Measurements from ENCODE around the gene KATNB1.
A peak's percentile ranks its signal among the peaks of the same experiment; 100 is the strongest.

KATNB1 gene

DNA sequence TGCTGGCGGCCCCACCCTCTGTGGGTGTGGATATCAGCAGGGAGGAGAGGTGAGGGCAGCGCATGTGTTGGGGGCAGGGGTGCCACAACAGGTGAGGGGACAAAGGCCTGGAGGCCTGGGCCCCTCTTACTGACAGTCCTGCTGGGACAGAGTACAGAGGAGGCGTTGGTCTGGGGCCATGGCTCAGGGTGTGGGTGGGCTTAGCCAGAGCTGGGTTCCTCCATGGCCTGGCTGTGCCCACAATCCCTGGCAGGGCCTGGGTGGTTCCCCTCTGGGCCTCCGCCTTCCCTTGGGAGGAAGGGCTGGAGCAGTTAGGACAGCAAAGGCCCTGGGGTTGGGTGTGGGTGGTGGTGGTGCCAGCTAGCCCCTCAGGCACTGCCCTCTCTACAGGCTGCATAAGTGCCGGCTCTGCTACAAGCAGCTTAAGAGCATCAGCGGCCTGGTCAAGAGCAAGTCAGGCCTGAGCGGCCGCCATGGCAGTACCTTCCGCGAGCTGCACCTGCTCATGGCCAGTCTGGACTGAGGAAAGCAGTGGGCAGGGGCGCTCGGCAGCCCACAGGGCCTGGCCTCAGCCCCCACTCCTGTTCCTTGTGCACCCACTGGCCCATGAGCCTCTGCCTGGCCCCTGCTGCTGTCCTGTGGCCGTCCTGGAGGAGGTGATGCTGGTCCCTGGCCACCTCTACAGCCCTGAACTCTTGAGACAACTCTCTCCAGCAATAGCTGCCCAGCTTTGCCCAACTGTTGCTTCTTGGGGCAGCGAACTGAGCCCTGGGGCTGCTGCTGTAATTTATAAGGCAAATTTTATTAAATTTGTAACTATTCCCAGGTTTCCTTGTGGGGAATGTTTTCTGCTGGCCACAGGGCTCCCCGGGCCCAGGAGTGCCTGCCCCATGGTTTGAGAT, 21.1 kb downstream of the KATNB1 start:
- DNase-seq (ENCODE audit: low read depth): no peak

DNA sequence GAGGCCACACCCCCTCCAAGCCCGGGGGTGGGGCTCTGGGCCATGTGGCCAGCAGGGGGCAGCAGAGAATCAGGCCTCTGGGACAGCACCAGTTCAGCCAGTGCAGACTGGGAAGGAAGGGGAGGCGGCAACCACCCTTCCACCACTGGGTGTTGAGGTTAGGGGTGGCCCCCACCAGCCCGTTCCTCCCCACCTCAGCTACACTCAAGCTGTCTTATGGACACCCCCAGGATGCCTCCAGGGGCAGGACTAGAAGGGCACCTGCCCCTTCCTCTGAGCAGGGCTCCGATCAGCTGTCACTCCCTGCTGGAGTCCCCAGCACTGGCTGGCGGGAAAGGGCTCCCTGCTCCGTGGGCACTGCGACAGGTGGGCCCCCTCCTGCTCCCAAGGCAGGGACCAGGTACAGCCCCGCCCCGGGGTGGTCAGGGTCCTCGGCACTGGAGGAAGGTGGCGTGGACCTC, 21.8 kb downstream of the KATNB1 start:
- DNase-seq (ENCODE audit: low read depth): peak; percentile 62

DNA sequence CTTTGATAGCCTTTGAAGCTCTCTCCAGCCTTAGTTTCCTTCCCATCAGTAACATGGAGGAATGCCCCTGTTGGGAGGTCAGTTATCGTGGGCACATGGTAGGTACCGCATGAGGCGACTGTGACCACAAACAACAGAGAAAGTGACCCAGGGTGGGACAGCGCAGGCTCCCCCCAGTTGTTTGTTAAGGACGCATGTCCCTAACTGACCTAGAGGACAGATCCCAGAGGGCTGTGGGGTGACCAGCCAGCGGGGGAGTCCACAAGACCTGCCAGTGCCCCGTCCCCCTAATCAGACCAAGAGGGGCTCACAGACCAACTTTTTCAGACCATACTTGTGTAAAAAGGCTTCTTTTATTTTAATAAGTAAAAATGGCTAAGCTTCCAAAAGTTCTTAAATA, 22.3 kb downstream of the KATNB1 start:
- no peak for DNase-seq (ENCODE audit: low read depth)

DNA sequence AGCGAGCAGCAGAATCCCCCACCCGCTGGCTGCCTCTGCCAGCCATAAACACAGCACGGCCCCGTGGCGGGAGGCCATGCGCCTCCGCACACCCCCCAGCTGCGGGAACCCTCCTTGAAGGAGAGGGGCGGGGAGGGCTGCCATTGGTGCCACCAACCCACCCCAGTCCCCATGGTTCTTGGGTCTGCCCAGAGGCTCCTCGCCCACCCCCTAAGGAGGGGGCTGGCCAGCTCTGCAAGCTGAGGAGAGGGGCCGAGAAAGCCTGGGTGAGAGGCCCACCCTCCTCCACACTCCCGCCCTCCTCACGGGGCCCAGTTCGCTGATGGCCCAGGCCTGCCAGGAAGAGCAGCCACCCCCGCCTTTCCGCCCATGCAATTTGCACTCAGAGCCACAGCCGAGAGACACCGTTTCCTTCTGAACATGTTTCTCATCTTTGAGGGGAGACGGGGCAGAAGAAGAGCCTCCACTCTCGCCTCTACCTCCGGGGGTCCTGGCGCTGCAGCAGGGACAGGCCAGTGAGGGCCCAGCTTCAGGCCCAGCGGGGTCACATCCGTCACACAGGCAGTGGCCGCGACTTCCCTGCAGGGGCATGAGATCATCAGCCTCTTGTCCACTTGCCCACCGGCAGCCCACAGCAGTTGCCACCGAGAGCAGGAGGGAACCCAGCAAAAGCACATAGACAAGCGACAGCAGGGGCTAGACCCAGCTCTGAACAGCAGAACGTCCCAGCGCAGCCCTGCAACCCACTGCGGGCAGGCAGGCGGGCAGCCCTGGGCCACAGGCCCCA, 23.0 kb downstream of the KATNB1 start:
- DNase-seq (ENCODE audit: low read depth): no peak

- no peak for DNase-seq (ENCODE audit: low read depth)
These were observed 23.6 kb downstream of the KATNB1 start for GRCh38 chr16:57759131-57759530.

DNA sequence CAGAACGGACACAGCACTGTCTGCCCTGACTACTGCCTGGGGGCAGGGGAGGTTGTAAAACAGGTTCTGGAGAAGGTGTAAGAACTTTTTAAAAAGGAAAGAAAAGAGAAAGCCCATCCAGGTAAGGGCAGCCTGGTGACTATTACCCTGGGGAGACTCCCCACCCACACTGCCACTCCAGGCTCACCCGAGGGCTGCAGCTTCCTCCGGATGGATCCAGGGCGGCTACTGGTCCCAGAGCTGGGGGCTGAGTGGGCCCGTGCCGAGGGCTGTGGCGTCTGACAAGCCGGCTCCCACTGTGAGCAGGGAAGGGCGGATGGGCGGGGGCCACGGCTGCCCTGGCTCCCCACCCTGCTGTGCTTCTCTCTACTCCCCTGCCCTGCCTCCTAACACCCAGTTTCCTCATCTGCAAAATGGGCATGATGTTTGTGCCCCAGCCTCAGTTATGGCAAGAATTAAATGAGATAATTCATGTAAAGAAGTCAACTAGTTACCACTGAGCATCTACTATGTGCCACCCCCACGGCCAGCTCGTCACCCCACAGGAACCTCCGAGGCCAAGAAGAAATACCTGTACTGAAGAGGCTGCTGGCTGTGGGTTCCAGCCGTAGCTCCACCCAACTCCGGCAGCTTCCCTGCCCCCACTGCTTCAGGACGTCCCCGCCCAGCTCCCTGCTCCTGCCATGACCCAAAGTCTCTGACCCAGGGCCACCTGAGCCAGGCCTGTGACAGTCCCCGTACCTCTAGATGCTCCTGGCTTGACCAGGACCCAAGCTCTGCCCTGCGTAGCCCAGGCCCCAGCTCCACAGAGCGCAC, 24.2 kb downstream of the KATNB1 start:
- DNase-seq (ENCODE audit: low read depth): no peak

- no peak for DNase-seq (ENCODE audit: low read depth)
These were observed 25.0 kb downstream of the KATNB1 start for GRCh38 chr16:57760357-57761160.

GRCh38 chr16:57761301-57761700, 25.7 kb downstream of the KATNB1 start:
- no peak for DNase-seq (ENCODE audit: low read depth)

GRCh38 chr16:57761957-57762356, 26.4 kb downstream of the KATNB1 start:
- DNase-seq (ENCODE audit: low read depth): no peak

DNA sequence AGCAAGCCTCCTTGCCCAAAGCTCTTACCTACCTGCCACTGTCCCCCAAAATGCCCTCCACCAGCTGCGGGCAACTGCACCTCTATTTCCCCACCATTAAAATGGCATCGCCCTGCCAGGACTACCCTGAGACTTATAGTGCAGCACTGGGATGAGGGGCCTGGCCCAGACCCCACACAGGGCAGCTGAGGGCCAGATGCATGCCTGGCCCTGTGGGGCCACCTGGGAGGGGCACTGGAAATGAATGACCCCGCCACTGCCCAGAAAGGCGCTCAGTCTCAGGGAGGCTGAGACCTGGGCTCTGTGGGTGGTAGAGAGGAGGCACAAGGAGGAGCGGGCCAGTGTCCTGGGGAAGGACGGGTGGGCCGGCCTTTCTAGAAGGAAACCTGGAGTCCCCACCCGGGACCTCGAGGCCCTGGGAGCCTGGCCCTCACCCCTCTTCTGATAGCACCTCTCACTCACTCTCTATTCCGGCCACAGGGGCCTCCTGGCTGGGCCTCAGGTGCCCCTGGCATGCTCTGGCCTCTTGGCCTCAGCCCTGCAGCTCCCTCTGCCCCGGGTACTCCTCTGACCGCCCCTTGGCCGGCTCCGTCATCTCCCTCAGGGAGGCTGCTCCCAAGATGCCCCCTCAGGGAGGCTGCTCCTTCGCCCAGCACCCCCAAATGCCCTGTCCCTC, 26.9 kb downstream of the KATNB1 start:
- no peak for DNase-seq (ENCODE audit: low read depth)

GRCh38 chr16:57763285-57764005, 27.9 kb downstream of the KATNB1 start:
- no peak for DNase-seq (ENCODE audit: low read depth)

GRCh38 chr16:57764006-57764340, 28.4 kb downstream of the KATNB1 start:
- DNase-seq (ENCODE audit: low read depth): no peak

- DNase-seq (ENCODE audit: low read depth): peak; percentile 80
These were observed 29.0 kb downstream of the KATNB1 start for GRCh38 chr16:57764341-57765159.

DNA sequence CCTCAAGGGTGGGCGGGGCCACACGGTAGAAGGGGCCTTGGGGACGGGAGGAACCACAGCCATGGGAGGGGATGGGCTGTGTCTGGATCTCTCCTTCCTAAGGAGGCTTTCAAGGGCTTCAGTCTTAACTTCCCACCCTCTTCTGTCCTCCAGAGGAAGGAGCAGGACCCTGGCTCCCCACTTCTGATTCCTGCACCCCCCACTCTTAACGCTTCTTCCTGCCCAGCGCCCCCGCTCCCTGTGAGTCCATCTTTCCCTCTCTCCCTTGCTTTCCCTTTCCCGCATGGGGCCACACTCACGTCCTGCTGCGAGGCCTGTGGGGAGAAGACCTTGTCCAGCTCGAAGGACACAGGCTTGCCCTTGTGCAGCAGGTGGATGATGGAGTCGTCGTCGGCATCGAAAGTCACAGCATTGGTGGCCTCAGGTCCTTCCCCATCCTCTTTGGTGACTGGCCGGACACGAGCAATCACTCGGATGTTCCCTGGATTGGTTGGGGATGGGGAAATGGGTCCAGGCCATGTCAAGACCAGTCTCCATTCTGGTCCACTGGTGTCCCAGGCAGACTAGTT, 29.7 kb downstream of the KATNB1 start:
- no peak for DNase-seq (ENCODE audit: low read depth)

GRCh38 chr16:57766714-57767348, 31.3 kb downstream of the KATNB1 start:
- no peak for DNase-seq (ENCODE audit: low read depth)

DNA sequence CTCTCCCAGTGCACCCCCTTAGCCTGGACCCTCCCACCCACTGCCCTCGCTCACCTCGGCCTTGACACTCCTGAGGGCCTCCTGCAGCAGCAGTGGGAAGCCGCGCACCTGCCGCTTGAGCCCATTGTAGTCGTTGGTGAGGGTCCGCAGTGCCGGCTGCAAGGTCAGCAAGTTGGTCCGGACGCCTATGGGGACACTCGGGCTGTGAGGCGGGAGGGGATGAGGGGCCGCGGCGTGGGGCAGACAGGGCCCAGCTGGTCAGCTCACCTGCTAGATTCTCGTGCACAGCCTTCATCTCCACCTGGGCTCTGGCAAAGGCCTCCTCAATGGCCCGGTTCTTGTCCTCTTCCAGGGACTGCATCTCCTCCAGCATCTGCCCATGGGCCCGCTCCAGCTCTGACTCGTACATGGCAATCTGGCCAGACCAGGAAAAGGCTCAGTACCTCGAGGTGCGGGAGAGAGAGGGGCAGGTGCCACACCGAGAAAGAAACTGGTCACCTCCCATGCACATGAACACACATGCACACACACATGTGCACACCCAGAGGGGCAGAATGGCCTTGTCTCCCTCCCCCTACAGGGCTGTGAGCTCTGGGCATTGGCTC, 34.1 kb downstream of the KATNB1 start:
- DNase-seq (ENCODE audit: low read depth): no peak

DNA sequence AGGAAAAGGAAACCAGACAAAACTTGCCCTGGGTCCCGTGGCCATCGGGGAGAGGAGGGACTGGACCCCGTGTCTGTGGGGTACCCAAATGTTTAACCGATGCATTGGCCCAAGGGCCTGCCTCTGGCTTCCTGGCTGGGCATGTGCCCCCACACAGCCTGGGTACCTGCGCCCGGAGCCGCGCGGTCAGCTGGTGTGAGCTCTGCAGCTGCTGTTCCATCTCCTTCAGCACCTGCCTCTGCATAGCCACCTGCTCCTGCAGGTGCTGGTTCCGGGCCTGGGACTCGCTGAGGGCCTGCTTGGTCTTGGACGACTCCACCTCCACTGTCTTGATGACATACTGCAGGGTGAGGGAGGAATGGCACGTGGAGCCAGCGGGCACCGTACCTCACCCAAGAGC, 34.8 kb downstream of the KATNB1 start:
- no peak for DNase-seq (ENCODE audit: low read depth)

DNA sequence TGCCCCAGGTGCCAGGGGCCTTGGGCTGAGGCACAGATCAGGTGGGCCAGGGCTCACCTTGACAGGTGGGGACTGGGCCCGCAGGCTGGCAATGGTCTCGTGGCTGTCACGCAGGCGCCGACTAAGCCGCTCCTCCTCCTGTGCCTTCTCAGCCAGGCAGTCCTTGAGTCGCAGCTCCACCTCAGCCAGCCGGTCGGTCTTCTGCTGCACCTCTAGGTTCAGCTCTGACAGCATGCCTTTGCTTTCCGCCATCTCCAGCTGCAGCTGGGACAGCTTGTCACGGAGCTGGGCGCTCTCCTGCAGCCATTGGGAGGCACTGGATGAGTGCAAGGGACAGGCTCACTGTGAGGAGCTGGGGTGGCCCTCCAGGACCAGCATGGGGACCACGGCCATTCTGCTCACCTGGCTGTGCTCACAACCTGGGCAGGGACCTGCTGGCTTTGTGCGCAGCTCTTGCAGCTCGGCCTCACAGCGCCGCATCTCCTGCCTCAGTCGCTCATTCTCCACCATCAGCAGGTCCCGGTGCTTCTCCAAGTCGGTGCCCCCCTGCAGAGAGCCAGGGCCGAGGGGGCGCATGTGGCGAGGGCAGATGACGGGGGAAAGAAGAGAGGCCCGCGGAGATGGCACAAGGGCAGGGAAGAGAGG, 35.7 kb downstream of the KATNB1 start:
- no peak for DNase-seq (ENCODE audit: low read depth)
